Endometrial microvascular endothelial cells (primary cell): ENCODE results near the gene IKZF2. TPM values are rescaled to one million over a fixed set of nuclear protein-coding genes. Genes with fewer than 3 reads are reported as not detected.

Experiments
- in situ Hi-C: cut with HindIII; loops from 2 replicates; pipeline ENCODE4 v1.10.0; 2017; ENCODE audit warnings: low sequenced_read_pairs, low pct_unique_long_range_greater_than_20kb; ENCODE audit errors: inconsistent ontology term
- total RNA-seq: library from RNA; depleted of rRNA; stranded (reverse); fragments of >200 nt; gene quantifications from one replicate; pipeline ENCODE4 v1.2.3, GENCODE V29; 2015; ENCODE audit errors: inconsistent ontology term

The IKZF2 gene
- total RNA-seq, 1 donor from 2014 or later = 4.5 TPM

DNA sequence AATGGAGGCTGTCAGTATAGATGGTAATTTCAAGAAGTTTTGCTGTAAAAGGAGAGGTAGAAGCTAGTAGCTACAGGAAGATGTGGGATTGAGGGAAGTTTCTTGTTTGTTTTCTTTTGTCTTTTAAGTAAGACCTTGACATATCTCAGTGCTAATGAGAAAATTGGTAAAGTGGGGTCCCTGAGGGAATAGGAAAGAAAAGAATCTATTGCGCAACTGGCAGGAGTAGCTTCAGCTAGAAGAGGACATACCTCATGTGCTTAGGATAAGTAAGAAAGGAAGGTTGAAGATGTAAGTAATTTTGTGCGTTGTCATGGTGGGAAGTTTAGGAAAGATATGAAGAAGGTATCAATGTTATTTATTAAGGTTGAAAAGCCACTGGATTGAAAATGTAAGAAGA, 8.4 kb upstream of the IKZF2 start:
- in situ Hi-C loops = no loop called here

DNA sequence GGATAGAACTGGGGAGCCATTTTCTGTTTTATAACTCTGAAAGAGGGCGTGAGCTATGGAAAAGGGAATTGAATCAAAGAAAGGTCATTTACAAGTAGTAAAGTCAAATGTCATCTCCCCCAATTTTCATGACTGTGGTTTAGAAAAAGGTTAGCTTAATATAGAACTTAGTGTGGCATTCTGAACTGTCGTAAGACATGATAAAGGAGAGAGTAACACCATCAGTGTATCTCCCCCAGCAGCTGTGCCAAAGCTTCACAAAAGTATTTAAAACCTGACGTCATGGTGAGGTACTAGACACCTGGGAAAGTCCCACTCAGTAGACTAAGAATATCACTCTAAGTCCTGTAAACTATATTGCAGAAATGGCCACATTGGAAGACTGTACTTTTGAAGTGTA, 5.8 kb upstream of the IKZF2 start:
- in situ Hi-C loops = no loop called here

DNA sequence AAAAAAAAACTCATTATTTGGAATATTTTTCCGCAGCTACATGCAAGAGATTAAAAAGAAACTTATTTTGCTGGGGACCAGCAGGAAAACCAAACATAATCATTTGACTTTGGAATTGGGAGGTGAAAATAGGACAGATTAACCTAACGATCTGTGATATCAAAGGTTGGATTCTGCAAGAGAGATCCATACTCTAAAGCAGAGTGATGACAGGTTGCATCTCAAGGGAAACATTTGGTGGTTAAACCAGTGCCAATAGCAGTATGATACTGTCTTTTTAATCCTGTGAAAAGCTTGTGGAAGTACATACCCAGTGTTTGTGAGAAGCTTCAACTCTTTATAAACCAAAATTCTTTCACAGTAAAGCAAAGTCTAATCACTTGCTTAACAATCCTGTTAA, 5.3 kb upstream of the IKZF2 start:
- in situ Hi-C loops = no loop called here

DNA sequence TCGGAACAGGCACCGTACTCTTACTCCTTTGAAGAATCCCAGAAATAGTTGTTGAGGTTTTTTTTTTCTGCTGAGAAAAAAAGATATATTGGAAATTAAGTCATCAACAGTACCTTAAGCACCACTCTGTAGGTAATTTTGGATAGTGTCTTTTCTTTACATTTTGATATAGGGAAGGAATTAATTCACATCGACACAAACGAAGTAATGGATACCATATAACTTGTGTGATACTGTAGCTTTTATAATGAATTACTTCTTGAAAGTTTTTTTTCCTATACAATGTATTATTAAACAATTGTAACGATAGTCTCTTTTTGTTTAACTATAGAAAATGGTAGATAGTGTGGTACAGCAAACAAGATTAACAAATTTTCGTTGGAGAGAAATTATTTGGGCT, 1.5 kb upstream of the IKZF2 start:
- in situ Hi-C loops = no loop called here

DNA sequence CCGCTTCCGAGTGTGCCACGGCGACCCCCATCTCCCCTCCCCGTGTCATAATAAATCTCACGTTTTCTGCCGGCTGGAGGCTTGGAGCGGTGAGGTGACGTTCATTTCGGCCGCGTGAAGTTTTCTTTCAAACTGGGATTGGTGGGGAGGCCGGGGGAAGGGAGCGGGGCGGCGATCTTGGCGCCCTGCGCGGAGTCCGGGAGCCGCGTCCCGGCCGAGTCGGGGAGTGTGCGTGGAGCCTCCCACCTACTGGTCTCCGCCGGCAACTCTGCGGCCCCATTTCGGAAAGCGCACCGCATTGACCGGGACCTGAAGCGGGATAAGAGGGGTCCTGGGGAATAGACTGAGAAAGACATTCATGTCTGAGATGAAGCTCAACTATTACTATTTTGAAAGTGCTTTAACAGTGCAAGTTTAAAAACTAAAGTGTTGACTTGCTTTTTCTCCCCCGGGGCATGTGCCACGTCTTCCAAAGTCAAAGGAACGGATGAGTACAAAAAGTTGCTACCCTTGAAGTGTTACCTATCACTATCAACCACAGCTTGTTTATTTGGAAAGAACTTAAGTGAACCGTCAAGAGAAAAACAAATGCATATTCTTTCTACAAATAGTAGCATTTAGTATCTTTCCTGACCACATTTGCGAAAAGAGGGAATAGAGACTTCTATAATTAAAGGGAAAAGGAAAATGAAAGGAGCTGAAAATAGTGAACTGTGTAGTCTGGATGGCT, 818 bp upstream of the IKZF2 start:
- in situ Hi-C loops = no loop called here

DNA sequence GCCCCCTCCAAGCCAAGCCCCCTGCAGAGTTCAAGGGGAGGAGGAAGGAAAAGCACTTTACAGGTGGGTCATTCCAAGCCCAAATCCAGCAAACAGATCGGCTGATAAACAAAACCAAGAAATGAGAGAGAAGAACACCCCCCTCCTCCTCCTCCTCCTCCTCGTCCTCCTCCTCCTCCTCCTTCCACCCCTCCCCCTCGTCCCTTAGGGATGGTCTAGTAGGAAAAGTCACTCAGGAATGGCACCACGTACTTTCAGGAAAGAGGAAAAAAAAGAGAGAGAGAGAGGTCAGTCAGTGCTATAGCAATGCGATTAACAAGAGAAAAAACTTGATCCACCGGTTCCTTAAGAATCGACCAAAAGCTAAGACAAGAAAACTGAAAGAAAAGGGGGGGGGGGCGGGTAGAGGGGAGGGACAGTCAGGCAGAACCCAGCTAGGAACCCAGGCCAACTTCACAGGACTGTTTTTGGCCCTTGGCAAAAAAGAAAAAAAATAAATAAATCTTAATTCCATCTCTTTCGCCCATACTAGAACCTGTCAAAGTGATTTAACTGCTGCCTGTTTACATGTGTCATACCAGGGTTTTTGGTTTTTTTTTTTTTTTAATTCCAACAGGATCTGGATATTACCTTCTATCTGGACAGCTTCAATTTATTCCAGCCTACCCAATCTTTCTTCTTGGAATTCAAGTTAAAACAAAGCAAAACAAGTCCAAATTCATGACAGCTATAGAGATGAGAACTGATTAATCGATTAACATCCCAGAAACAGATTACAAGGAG, 906 bp downstream of the IKZF2 start:
- in situ Hi-C loops = no loop called here

DNA sequence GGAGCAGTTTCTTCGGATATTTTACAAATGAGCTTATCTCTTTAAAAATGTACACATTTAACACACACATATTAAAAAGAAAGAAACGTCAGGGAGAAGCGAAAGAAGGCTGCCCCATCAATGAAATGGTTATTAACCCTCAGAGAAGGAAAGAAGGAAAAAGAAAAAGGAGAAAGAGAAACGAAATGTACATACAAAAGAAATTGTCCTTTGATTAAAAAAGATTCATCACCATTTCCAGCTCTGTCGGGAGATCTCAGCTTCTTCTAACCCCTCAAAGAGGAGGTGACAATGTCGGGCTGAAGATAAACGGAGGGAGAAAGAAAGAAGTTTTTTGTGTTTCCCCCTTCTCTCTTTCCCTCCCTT, 1.5 kb downstream of the IKZF2 start:
- in situ Hi-C loops = no loop called here

DNA sequence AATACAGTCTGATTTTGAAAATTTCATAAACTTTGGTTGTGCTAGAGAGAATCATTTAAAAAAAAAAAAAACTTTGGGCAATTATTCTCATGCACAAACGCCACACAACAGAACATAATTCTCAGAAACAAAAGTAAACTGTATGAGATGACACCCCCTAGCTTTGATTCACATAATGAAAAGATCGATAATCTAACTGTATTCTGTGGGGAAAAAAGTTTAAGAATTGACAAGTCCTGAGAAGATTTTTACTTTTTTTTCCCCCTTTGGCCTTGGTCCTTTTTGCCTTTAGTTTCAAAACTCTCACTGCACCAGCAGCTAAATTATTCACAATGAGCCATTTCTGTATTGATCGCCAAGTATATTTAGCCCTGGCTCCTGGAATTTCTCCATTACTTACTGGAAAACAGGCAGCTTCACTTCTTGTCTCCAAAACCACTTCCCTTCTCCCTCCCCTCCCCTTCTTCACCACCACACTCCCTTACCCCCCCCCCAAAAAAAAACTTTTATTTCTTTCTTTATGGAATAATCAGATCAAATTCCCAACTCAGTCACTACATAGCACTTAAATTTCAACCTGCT, 2.0 kb downstream of the IKZF2 start:
- in situ Hi-C loops = no loop called here

DNA sequence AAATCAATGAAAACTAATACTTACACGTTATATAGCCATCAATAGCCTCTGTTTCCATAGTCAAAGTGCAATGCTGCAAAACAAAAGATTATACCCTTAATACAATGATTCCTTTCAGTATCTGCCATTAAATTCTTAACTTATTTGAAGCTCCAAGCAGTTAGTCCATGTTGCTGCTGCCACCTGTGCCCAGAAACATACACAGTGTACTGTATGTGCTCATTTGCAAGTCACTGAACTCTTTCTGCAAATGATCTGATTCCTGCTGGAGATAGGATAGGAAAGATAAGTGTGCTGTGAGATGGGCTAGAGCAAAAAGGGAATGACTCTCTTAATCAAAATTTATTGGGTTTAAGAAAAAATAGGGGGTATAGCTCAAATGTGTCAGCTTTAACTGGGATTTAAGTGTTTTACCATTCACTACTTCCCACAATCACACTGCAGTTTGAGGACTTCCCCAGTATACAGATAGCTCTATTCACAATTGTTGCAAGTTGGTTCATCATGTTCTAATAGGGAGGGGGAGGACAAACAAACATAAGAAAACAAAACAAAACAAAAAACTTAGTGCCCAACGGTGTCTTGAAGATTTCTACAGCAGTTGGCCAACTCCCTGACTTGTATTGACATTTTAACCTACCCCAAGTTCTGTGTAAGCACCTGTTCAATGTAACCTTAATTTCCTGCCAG, 2.7 kb downstream of the IKZF2 start:
- in situ Hi-C loops = no loop called here

DNA sequence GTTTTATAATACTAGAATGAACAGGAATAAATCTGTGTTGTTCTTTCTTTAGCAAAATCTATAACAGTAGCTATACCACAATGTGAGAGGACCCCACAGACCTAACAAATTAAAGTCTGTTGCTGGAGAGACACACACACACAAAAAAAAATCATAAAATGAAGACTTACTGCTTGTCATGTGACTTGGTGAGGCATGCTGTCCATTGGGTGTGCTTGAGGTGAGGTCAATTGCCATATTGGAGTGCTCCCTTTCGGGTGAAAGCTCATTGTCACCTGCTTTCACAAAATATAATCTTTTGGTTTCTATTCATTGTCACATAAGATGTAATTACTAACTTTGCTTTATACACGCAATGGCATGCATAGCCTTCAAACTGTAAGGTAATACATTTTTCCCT, 3.9 kb downstream of the IKZF2 start:
- in situ Hi-C loops = no loop called here

DNA sequence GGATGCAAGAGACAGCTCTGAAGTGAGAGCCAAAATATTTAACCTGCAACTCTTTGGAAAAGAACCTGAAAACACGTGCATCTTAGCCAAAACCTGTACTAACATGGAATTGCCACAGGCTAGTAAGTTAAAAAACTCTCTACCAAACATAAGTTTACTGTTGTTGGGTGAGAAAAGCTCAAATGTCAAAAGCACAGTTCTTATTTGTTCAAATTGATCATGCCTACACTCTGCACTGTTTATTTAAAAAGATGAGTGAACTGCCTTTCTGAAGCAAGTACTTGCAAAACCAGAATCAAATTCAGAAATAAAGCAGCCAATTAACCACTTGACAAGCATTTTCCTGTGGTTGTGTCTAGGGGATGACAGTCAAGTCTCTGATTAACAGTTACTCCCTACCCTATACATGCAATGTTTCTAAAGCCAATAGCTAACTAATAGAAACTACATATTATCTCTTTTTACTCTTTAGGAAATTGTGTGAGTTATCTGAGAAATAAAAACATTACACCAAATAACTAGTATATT, 5.6 kb downstream of the IKZF2 start:
- in situ Hi-C loops = no loop called here

DNA sequence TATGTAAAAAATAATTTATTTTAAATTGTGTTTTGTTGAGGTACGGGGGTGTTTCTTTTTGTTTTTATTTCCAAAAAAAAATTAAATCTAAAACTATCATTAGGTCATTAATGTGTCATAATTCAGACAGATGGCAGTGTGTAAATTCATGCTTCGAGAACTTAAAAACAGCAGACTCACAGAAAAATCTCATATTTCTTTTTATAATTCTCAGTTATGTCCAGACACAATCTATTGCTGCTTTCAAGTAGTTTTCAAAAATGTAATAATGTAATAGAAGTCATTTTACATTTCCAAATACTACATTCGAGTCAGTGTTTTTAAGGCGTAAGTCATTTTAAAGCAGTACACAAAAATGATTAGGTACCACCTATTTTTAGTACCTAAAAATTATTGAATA, 14.3 kb downstream of the IKZF2 start:
- in situ Hi-C loops = no loop called here

DNA sequence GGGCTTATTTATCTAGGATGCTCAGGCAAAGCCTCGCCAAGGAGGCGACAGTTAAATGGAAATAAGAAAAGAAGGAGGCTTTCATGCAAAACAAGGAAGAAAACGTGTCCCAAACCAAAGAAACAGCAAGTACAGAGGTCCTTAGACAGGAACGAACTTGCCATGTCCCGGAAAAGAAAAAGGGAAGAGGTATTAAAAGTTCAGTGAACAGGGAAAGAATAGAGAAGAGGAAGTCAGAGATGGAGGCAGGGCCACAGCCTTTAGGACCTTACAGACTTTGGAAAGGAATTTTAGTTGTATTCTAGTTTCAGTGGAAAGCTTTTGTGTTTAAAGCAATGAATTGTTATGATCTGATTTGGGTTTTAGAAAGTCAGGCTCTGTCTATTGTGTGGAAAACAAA, 22.1 kb downstream of the IKZF2 start:
- in situ Hi-C loops = no loop called here

DNA sequence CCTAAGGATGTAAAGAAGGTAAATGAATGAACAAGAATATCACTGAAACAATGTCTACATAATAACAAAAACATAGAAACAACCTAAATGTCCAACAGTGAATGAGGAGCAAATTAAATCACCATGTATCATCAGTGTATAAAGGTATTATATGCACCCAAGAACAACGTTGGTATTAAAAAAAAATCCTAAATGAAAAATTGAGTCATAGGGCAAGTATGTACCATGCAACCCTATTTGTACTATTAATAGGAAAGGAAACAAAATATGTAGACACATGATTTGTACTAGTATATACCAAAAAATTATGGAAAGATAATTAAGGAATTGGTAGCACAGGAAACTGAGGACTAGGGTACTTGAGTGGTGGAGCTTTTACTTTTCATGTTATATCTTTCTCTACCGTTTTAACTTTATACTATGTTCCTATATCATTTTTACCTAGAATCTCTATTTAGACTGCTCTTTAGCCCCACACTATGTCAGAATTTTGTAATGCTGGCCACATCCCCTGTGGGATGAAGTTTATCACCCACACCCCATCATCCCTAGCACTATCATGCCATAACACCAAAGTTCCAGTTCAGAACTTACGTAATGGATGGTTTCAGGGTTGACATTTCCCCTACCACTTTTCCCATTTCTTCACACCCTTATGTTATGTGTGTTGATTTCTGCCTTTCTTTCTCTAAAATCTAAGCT, 25.6 kb downstream of the IKZF2 start:
- in situ Hi-C loops = no loop called here

DNA sequence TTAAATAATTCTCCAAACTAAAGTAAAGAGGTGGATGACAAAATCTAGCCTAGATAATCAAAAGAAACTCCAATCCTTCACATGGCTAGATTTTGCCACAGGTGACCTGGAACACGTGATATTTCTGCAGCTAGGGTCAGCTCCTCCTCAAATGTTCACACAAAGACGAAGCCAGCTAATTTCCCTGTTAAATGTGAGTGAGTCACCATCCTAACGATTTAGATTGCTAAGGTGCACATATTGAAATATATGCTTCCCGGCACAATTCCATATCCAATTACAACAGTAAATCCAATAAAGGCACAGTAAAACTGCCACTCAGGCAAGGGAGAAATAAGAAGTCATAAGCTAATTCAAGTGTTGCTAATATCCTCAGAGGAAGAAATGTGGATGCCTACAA, 28.7 kb downstream of the IKZF2 start:
- in situ Hi-C loops = no loop called here

DNA sequence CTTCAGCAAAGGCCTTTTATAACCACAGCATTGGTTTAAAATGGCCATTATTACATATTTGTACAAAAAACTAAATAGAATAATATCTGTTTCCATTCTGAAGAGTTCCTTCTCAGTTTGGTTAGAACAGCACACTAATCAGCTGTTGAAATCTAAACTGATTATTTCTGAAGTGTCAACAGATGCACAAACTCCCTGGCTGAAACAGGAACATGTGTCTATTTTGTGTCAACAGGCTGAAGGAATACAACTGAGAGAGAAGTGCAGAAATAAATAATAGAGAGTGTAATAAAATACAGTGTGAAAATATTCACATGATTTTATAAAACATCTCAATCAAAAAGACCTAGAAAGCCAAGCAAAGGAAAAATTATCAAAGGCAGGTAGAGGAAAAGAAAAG, 29.7 kb downstream of the IKZF2 start:
- in situ Hi-C loops = no loop called here

DNA sequence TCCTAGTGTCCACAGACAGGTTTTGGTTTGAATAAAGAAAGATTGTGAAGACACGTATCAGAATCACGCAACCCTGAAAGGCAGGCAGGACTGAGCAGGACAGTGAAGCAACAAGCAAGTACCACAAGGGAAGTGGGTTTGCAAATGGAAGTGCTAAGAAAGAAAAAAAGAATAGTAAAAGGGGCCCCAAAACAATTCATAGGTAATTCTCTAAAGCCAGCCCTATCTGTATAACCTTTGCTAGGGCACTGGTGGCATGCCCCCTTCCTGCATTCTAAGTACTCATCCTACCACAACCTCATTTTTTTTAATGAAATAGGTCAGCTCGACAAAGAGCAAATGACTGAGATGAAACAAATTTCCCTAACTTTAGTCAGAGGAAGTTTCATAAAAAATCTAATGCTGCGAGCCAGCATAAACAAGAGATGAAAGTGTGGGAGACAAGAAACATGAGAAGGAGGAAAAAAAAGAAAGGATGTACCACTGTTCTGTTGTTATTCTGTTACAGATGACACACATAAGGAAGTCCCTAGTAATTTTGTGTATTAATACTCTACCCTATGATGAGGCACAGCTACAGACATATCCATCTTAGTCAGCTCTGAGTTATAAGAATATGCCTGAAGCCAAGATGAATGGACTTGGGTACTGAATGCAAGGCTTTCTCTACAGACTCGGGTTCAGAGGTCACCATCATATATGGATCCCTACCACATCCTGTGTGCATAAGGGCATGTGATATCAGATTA, 32.2 kb downstream of the IKZF2 start:
- in situ Hi-C loops = no loop called here

DNA sequence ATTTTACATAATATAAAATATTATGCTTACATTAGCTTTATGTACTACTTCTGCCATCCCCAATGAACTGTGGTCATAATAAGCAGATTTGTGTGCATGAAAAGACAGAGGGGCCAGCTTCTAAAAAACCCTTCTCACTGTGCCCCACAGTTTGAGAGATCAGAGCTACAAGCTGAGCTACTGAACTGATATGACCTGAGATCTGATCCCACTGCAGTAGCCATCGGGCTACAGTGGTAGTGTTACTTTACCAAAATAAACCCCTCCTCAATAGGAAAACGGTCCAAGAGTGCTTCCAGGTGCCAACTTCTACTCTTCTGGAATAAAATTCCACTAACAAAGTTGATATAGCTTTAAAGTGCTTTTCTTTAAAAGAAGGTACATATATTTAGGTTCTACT, 43.1 kb downstream of the IKZF2 start:
- in situ Hi-C loops = no loop called here
